ENCODE data around the gene HELLS. TPM values are rescaled to one million over a fixed set of nuclear protein-coding genes. Genes with fewer than 3 reads are reported as not detected.

The HELLS gene
- total RNA-seq, 1 experiment from 2014 or later: 64.4 TPM

DNA sequence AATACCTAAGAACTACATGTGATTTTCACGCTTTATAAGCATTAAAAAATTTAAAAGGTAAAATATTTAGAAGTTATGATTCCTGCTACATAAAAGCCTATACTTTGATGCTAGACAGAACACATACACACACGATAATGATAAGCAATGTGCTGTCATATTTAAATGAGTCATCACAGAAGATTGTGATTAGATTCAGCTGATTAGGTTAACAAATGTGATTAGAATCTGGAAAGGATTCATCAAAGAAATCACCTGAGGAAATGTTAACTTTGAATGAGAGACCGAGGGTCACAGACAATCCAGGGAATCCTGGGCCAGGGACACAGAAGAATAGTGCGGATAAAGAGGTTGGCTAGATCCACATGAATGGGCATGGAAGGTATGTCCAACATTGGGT lies 95.9 kb downstream of the HELLS start:
- Histone ChIP-seq H3K9me3 (ENCODE audit: insufficient read depth, low read depth) (no peaks in the 10 kb centered on the region), H3K79me2 (ENCODE audit: low read depth) (no peaks in the 10 kb centered on the region), H3K4me1 (replicated peaks; ENCODE audit: insufficient read depth) (no peaks in the 10 kb centered on the region), H3K4me2 (no peak overlapping the region), H3K4me3 (no peak overlapping the region), H3K9me2 (ENCODE audit: insufficient read depth) (no peaks in the 10 kb centered on the region), H4K20me1 (ENCODE audit: insufficient read depth) (no peaks in the 10 kb centered on the region), H3F3A (ENCODE audit: insufficient read depth, low read depth) (no peaks in the 10 kb centered on the region), H2AFZ (no peak overlapping the region), H3K36me3 (ENCODE audit: low read depth) (no peaks in the 10 kb centered on the region), H3K27me3 (ENCODE audit: insufficient read depth, low read depth) (no peaks in the 10 kb centered on the region), H3K27ac (no peak overlapping the region)
- intact Hi-C loops (cut with micrococcal nuclease; ENCODE audit: unreplicated experiment): no loop called here
- no TSS peak for BruUV-seq (replicated peaks)
- no peak for DNase-seq
- CTCF ChIA-PET: no interaction called here
- TF ChIP-seq EZH2 (IDR thresholded peaks at IDR 0.05; ENCODE audit: low read depth): no peak
- TF ChIP-seq, protein P1, sequence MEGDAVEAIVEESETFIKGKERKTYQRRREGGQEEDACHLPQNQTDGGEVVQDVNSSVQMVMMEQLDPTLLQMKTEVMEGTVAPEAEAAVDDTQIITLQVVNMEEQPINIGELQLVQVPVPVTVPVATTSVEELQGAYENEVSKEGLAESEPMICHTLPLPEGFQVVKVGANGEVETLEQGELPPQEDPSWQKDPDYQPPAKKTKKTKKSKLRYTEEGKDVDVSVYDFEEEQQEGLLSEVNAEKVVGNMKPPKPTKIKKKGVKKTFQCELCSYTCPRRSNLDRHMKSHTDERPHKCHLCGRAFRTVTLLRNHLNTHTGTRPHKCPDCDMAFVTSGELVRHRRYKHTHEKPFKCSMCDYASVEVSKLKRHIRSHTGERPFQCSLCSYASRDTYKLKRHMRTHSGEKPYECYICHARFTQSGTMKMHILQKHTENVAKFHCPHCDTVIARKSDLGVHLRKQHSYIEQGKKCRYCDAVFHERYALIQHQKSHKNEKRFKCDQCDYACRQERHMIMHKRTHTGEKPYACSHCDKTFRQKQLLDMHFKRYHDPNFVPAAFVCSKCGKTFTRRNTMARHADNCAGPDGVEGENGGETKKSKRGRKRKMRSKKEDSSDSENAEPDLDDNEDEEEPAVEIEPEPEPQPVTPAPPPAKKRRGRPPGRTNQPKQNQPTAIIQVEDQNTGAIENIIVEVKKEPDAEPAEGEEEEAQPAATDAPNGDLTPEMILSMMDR (conservative IDR thresholded peaks at IDR 0.05): no peak
- POLR2A ChIA-PET (ENCODE audit: unreplicated experiment): no interaction called here

DNA sequence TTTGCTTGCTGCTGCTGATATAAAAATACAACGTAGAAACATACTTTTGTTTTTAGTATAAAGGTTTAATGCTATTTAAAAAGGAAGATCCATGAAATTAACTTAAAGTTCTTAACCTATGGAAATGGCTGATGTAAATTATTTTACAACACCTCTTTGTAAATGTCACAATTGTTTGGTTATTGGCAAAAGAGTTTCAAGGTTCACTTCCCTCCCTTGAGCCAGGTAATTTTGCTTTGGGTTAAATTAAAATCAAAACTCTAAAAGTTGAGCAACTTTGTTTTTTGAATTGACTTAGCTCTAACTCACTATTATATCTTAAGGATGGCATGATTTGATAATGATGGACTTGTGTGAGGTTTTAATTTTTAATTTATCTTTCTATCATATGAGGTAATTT lies 98.8 kb downstream of the HELLS start:
- Histone ChIP-seq H3K4me1 (replicated peaks; ENCODE audit: insufficient read depth) (no peaks in the 10 kb centered on the region), H3K9me3 (ENCODE audit: insufficient read depth, low read depth) (no peaks in the 10 kb centered on the region), H3K4me2 (no peak overlapping the region), H3K9me2 (ENCODE audit: insufficient read depth) (no peaks in the 10 kb centered on the region), H3K79me2 (ENCODE audit: low read depth) (no peaks in the 10 kb centered on the region), H3K27me3 (ENCODE audit: insufficient read depth, low read depth) (no peaks in the 10 kb centered on the region), H4K20me1 (ENCODE audit: insufficient read depth) (no peaks in the 10 kb centered on the region), H3K4me3 (no peak overlapping the region), H3F3A (ENCODE audit: insufficient read depth, low read depth) (no peaks in the 10 kb centered on the region), H3K36me3 (ENCODE audit: low read depth) (no peaks in the 10 kb centered on the region), H3K27ac (no peak overlapping the region), H2AFZ (no peak overlapping the region)
- POLR2A ChIA-PET (ENCODE audit: unreplicated experiment): no interaction called here
- no TSS peak for BruUV-seq (replicated peaks)
- intact Hi-C loops (cut with micrococcal nuclease; ENCODE audit: unreplicated experiment): no loop called here
- no peak for TF ChIP-seq EZH2 (IDR thresholded peaks at IDR 0.05; ENCODE audit: low read depth)
- TF ChIP-seq, protein P1 (conservative IDR thresholded peaks at IDR 0.05): no peak
- DNase-seq: no peak
- CTCF ChIA-PET: no interaction called here

DNA sequence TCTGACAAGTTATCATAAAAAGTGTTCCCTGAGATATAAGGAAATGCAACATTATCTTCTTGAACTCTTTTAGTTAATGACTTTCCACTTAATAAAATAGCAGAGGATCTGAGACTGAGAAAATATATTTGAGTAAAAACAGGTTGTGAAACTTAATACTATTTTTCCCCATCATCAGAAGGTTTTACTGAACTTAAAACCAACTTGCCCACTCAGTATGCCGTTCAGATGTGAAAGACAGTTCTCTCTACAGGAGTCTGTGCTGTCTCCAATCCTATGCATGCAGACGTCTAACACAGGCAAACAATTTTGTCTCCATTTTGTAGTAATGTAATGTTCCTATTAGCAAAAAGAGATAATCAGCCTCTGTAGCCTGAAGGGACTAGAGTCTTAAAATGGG lies 99.7 kb downstream of the HELLS start:
- CTCF ChIA-PET: no interaction called here
- Histone ChIP-seq H3K36me3 (ENCODE audit: low read depth) (no peaks in the 10 kb centered on the region), H3K27ac (no peak overlapping the region), H3K9me2 (ENCODE audit: insufficient read depth) (no peaks in the 10 kb centered on the region), H4K20me1 (ENCODE audit: insufficient read depth) (no peaks in the 10 kb centered on the region), H3K4me3 (no peak overlapping the region), H3K79me2 (ENCODE audit: low read depth) (no peaks in the 10 kb centered on the region), H2AFZ (no peak overlapping the region), H3K4me1 (replicated peaks; ENCODE audit: insufficient read depth) (no peaks in the 10 kb centered on the region), H3K9me3 (ENCODE audit: insufficient read depth, low read depth) (no peaks in the 10 kb centered on the region), H3K27me3 (ENCODE audit: insufficient read depth, low read depth) (no peaks in the 10 kb centered on the region), H3F3A (ENCODE audit: insufficient read depth, low read depth) (no peaks in the 10 kb centered on the region), H3K4me2 (no peak overlapping the region)
- POLR2A ChIA-PET (ENCODE audit: unreplicated experiment): no interaction called here
- no peak for DNase-seq
- intact Hi-C loops (cut with micrococcal nuclease; ENCODE audit: unreplicated experiment): no loop called here
- TF ChIP-seq EZH2 (IDR thresholded peaks at IDR 0.05; ENCODE audit: low read depth): no peak
- TF ChIP-seq, protein P1 (conservative IDR thresholded peaks at IDR 0.05): no peak
- BruUV-seq (replicated peaks): no TSS peak

Other genes with a start within 250 kb of the HELLS start
- gene NOC3L, start 182.8 kb upstream of the HELLS start, total RNA-seq (2021): 10.5 and 17.7 TPM in 2 replicates
- 3.1 and 3.9 TPM in 2 replicates for gene TBC1D12, start 143.2 kb upstream of the HELLS start, total RNA-seq (2021)
- gene CYP2C18, start 137.9 kb downstream of the HELLS start, total RNA-seq (2021): not detected in 2 replicates
- gene CYP2C19, start 216.9 kb downstream of the HELLS start, total RNA-seq (2021): not detected in 2 replicates

Measured in PC-9 (cell line).